HEK293 (cell line): ENCODE measurements around the gene WBP1.

ENCODE experiments used
- CTCF ChIA-PET: fragments of 350-600 bp; formaldehyde crosslinking; extraction: SDS; loops from one replicate; lab custom pipeline; 2021; ENCODE audit warnings: antibody characterized with exemption; lab: Yijun Ruan, JAX
- POLR2A ChIA-PET: fragments of 300-600 bp; formaldehyde crosslinking; extraction: SDS; loops from one replicate; lab custom pipeline; 2020; ENCODE audit warnings: antibody characterized with exemption, inconsistent platforms; lab: Yijun Ruan, JAX
- H3K27ac ChIP-seq: fragments of 200-500 bp; sonication (Bioruptor generic); 2 replicates; pipeline ENCODE4 v1.5.1; 2014; ENCODE audit warnings: low read depth, low read length, control low read depth, inconsistent platforms; ENCODE audit errors: extremely low read depth
- H3K36me3 ChIP-seq, 2 experiments: fragments of 200-500 bp in 1 of 2; sonication (Bioruptor generic) in 1 of 2; 1 replicate in 1 of 2; 2 replicates in 1 of 2; pipeline ENCODE4 v1.5.1; 2014 to 2017; ENCODE audit warnings: inconsistent platforms in 2 of 2, low read length in 2 of 2; ENCODE audit not compliant: control insufficient read depth in 2 of 2, insufficient read depth in 1 of 2
- H3K4me1 ChIP-seq: fragments of 200-500 bp; sonication (Bioruptor generic); 2 replicates; pipeline ENCODE4 v1.5.1; 2014; ENCODE audit warnings: mild to moderate bottlenecking, low read length, inconsistent platforms; ENCODE audit not compliant: control insufficient read depth, insufficient read depth
- H3K4me3 ChIP-seq: 2 replicates; pipeline ENCODE4 v1.5.1; 2011; ENCODE audit warnings: low read depth, mild to moderate bottlenecking, control low read depth, low read length, moderate library complexity
- H3K9me3 ChIP-seq: fragments of 200-500 bp; sonication (Bioruptor generic); 2 replicates; pipeline ENCODE4 v1.5.1; 2014; ENCODE audit warnings: low read depth, low read length, inconsistent platforms; ENCODE audit not compliant: control insufficient read depth, insufficient read depth
- BCL11A ChIP-seq: fragments of 450-650 bp; formaldehyde crosslinking; IDR thresholded peaks from 2 replicates; pipeline ENCODE4 v1.5.1; 2016; ENCODE audit warnings: low read depth, missing biosample characterization, missing genetic modification characterization
- GLIS2 ChIP-seq: fragments of 450-650 bp; formaldehyde crosslinking; IDR thresholded peaks from 2 replicates; pipeline ENCODE4 v1.5.1; 2016; ENCODE audit warnings: missing biosample characterization, missing genetic modification characterization
- MZF1 ChIP-seq: fragments of 450-650 bp; formaldehyde crosslinking; IDR thresholded peaks from 2 replicates; pipeline ENCODE4 v1.5.1; 2017; ENCODE audit warnings: missing biosample characterization, missing genetic modification characterization, borderline replicate concordance
- SALL2 ChIP-seq: fragments of 450-650 bp; formaldehyde crosslinking; IDR thresholded peaks from 2 replicates; pipeline ENCODE4 v1.5.0; 2017; ENCODE audit warnings: missing biosample characterization, mild to moderate bottlenecking, missing genetic modification characterization, borderline replicate concordance
- SETDB1 ChIP-seq: IDR thresholded peaks from one replicate; pipeline ENCODE4 v1.6.1; 2017; ENCODE audit warnings: mild to moderate bottlenecking, low read length, moderate library complexity, mixed read lengths; ENCODE audit not compliant: insufficient read length
- WT1 ChIP-seq: fragments of 450-650 bp; formaldehyde crosslinking; IDR thresholded peaks from 2 replicates; pipeline ENCODE4 v1.5.1; 2016; ENCODE audit warnings: missing biosample characterization, missing genetic modification characterization
- YY1 ChIP-seq: fragments of 450-650 bp; formaldehyde crosslinking; IDR thresholded peaks from 2 replicates; pipeline ENCODE4 v1.5.1; 2018; ENCODE audit warnings: missing biosample characterization, missing genetic modification characterization
- ZBTB1 ChIP-seq: fragments of 450-650 bp; formaldehyde crosslinking; IDR thresholded peaks from 2 replicates; pipeline ENCODE4 v1.5.1; 2016; ENCODE audit warnings: missing biosample characterization, missing genetic modification characterization
- ZBTB20 ChIP-seq: fragments of 450-650 bp; formaldehyde crosslinking; IDR thresholded peaks from 2 replicates; pipeline ENCODE4 v1.5.1; 2016; ENCODE audit warnings: missing biosample characterization, missing genetic modification characterization
- ZNF146 ChIP-seq: fragments of 450-650 bp; formaldehyde crosslinking; IDR thresholded peaks from 2 replicates; pipeline ENCODE4 v1.5.1; 2016; ENCODE audit warnings: missing biosample characterization, missing genetic modification characterization
- ZNF221 ChIP-seq: fragments of 450-650 bp; formaldehyde crosslinking; IDR thresholded peaks from 2 replicates; pipeline ENCODE4 v1.5.1; 2017; ENCODE audit warnings: missing biosample characterization, missing genetic modification characterization, borderline replicate concordance
- ZNF274 ChIP-seq, 2 experiments: fragments of 200-500 bp in 1 of 2; fragments of 450-650 bp in 1 of 2; sonication (Bioruptor generic) in 1 of 2; formaldehyde crosslinking in 1 of 2; IDR thresholded peaks; 2 replicates each; pipeline versions ENCODE4 v1.5.1 to v1.6.1; 2014 to 2016; ENCODE audit warnings: borderline replicate concordance in 1 of 2, inconsistent platforms in 1 of 2, low read length in 1 of 2, missing biosample characterization in 1 of 2, missing genetic modification characterization in 1 of 2
- ZNF354C ChIP-seq: fragments of 450-650 bp; formaldehyde crosslinking; IDR thresholded peaks from 2 replicates; pipeline ENCODE4 v1.5.1; 2016; ENCODE audit warnings: missing biosample characterization, missing genetic modification characterization, low read depth, borderline replicate concordance
- ZNF501 ChIP-seq: fragments of 450-650 bp; formaldehyde crosslinking; IDR thresholded peaks from 2 replicates; pipeline ENCODE4 v1.5.1; 2016; ENCODE audit warnings: missing biosample characterization, missing genetic modification characterization
- ZNF560 ChIP-seq: fragments of 450-650 bp; formaldehyde crosslinking; IDR thresholded peaks from 2 replicates; pipeline ENCODE4 v1.5.1; 2017; ENCODE audit warnings: missing biosample characterization, missing genetic modification characterization, borderline replicate concordance
- ZNF571 ChIP-seq: fragments of 450-650 bp; formaldehyde crosslinking; IDR thresholded peaks from 2 replicates; pipeline ENCODE4 v1.5.0; 2017; ENCODE audit warnings: missing biosample characterization, missing genetic modification characterization
- ZNF843 ChIP-seq: fragments of 450-650 bp; formaldehyde crosslinking; IDR thresholded peaks from 2 replicates; pipeline ENCODE4 v1.5.1; 2016; ENCODE audit warnings: missing biosample characterization, missing genetic modification characterization
- TF ChIP-seq, protein P1 (sequence below): fragments of 450-650 bp; formaldehyde crosslinking; IDR thresholded peaks from 2 replicates; pipeline ENCODE4 v1.5.1; 2016; ENCODE audit warnings: missing biosample characterization, missing genetic modification characterization
- TF ChIP-seq, protein P2 (sequence below): fragments of 450-650 bp; formaldehyde crosslinking; IDR thresholded peaks from 2 replicates; pipeline ENCODE4 v1.5.1; 2016; ENCODE audit warnings: missing biosample characterization, missing genetic modification characterization
- TF ChIP-seq, protein P3 (sequence below): fragments of 450-650 bp; formaldehyde crosslinking; IDR thresholded peaks from 2 replicates; pipeline ENCODE4 v1.5.1; 2016; ENCODE audit warnings: missing biosample characterization, missing genetic modification characterization
- TF ChIP-seq, protein P4 (sequence below): fragments of 450-650 bp; formaldehyde crosslinking; IDR thresholded peaks from 2 replicates; pipeline ENCODE4 v1.5.1; 2017; ENCODE audit warnings: missing biosample characterization, missing genetic modification characterization

The WBP1 gene

DNA sequence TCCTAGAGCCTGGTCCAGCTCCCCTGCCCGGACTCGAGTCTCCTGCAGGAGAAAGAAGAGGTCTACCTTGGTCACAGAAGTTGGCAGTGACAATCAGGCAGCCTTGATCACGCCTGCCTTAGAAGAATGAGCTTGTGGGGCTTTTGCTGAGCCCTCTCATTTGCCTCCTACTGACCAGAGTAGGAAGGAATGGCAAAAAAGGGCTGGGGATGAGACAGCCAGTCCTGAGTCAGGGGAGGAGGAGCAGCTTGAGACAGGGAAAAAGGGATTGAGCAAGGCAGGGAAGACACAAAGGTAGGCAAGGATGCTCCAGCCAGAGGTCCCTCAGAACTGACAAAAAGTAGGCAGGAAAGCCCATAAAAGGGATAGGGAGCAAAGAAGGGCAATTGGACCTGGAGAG lies 30.7 kb upstream of the WBP1 start (continued):
- no peak for TF ChIP-seq ZNF354C

DNA sequence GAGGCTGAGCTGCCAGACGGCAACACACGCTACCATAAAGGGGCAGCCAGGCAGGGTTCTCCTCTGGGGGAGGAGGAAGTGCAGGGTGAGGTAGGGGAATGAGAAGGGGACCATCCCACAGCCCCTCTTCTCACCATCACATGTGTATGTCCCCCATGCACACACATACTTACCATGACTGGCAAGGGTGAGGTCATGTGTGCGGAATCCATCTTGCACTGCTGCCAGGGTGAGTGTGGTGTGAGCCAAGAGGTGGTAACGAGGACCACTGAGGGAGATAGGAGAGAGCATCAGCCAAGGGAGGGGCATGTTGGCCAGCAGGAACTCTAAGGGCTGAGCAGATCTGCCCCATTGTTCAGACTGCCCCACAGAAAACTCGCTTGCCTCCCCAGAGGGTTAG lies 29.6 kb upstream of the WBP1 start:
- Histone ChIP-seq H3K9me3 (no peaks in the 10 kb centered on the region), H3K36me3 (peaks cover 16 to 90% of the 10 kb centered on the region in 2 experiments; a peak in 2 of 3 replicates), H3K27ac (no peak overlapping the region), H3K4me3 (no peak overlapping the region), H3K4me1 (no peaks in the 10 kb centered on the region)
- POLR2A ChIA-PET, result interaction anchor here (1.0 to 1.4 kb wide), 3 partner anchors 12 to 37 kb away, joined by 3 to 4 read pairs (median 4); no protein-coding TSS in a partner anchor
- CTCF ChIA-PET, result no interaction called here
- TF ChIP-seq MZF1, result no peak
- TF ChIP-seq, protein P1, sequence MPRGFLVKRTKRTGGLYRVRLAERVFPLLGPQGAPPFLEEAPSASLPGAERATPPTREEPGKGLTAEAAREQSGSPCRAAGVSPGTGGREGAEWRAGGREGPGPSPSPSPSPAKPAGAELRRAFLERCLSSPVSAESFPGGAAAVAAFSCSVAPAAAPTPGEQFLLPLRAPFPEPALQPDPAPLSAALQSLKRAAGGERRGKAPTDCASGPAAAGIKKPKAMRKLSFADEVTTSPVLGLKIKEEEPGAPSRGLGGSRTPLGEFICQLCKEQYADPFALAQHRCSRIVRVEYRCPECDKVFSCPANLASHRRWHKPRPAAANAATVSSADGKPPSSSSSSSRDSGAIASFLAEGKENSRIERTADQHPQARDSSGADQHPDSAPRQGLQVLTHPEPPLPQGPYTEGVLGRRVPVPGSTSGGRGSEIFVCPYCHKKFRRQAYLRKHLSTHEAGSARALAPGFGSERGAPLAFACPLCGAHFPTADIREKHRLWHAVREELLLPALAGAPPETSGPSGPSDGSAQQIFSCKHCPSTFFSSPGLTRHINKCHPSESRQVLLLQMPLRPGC (tag by site-specific recombination), result no peak
- TF ChIP-seq GLIS2 (tag by site-specific recombination), result peak; percentile 5; the same call in 1 of the 2 replicates

DNA sequence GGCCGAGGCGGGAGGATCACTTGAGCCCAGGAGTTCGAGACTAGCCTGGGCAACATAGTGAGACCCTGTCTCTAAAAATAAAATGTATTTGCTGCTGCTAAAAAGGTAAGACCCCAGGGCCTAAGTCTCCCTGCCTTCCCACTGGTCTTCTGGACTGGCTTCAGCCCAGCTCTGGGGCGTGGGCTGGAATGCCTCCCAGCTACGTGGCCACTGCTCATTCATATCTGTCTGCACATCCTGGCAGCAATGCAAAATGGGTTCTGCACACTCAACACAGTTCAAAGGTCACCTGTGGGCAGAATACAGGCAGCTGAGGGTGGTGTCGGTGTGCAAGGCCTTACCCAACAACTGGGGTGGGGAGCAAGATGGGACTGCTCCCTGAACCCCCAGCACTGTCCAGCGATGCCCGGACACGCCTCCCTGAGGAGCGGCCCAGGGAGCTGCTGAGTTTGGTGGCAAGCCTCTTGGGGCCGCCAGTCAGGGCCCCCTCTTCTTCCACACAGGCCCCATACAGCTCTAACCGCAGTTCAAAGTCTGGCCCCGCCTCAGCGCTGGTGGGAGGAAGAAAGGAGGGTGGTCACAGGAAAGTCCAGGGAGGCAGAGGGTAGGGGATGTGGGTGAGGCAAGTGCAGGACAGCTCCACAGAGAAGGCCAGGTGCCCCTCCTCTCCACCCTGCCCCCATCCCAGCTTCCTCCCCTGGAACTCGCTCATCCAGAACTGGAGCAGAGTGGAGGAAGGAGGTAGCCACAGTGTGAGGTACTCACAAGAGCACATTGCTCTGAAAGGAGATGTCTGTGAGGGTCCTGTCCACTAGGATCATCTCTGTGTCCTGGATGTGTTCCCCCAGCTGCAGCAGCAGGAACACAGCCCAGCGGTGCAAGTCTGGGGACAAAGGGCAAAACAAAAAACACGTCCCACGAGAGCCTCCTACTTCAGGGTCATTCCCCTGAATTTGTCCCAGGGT lies 28.5 kb upstream of the WBP1 start:
- Histone ChIP-seq H3K4me3 (no peak overlapping the region), H3K9me3 (no peaks in the 10 kb centered on the region), H3K36me3 (peaks cover 16 to 81% of the 10 kb centered on the region in 2 experiments; a peak in 2 of 3 replicates), H3K4me1 (no peaks in the 10 kb centered on the region), H3K27ac (no peak overlapping the region)
- TF ChIP-seq WT1 (tag by site-specific recombination), result no peak
- no peak for TF ChIP-seq SETDB1
- no peak for TF ChIP-seq BCL11A (tag by site-specific recombination)
- no peak for TF ChIP-seq ZNF501 (tag by site-specific recombination)
- TF ChIP-seq ZBTB20 (tag by site-specific recombination), result no peak
- no peak for TF ChIP-seq ZBTB1 (tag by site-specific recombination)
- TF ChIP-seq ZNF843 (tag by site-specific recombination), result no peak
- TF ChIP-seq ZNF560, result no peak
- no peak for TF ChIP-seq ZNF221 (tag by site-specific recombination)
- TF ChIP-seq, protein P2, sequence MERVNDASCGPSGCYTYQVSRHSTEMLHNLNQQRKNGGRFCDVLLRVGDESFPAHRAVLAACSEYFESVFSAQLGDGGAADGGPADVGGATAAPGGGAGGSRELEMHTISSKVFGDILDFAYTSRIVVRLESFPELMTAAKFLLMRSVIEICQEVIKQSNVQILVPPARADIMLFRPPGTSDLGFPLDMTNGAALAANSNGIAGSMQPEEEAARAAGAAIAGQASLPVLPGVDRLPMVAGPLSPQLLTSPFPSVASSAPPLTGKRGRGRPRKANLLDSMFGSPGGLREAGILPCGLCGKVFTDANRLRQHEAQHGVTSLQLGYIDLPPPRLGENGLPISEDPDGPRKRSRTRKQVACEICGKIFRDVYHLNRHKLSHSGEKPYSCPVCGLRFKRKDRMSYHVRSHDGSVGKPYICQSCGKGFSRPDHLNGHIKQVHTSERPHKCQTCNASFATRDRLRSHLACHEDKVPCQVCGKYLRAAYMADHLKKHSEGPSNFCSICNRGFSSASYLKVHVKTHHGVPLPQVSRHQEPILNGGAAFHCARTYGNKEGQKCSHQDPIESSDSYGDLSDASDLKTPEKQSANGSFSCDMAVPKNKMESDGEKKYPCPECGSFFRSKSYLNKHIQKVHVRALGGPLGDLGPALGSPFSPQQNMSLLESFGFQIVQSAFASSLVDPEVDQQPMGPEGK (tag by site-specific recombination), result no peak
- no peak for TF ChIP-seq ZNF274 (IDR thresholded peaks at IDR 0.05; ENCODE audit: low read length)
- TF ChIP-seq ZNF274 (tag by site-specific recombination; IDR thresholded peaks at IDR 0.05; ENCODE audit: borderline replicate concordance), result no peak
- no peak for TF ChIP-seq YY1
- TF ChIP-seq, protein P3, sequence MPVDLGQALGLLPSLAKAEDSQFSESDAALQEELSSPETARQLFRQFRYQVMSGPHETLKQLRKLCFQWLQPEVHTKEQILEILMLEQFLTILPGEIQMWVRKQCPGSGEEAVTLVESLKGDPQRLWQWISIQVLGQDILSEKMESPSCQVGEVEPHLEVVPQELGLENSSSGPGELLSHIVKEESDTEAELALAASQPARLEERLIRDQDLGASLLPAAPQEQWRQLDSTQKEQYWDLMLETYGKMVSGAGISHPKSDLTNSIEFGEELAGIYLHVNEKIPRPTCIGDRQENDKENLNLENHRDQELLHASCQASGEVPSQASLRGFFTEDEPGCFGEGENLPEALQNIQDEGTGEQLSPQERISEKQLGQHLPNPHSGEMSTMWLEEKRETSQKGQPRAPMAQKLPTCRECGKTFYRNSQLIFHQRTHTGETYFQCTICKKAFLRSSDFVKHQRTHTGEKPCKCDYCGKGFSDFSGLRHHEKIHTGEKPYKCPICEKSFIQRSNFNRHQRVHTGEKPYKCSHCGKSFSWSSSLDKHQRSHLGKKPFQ (tag by site-specific recombination), result no peak
- no peak for TF ChIP-seq ZNF146
- TF ChIP-seq, protein P4, sequence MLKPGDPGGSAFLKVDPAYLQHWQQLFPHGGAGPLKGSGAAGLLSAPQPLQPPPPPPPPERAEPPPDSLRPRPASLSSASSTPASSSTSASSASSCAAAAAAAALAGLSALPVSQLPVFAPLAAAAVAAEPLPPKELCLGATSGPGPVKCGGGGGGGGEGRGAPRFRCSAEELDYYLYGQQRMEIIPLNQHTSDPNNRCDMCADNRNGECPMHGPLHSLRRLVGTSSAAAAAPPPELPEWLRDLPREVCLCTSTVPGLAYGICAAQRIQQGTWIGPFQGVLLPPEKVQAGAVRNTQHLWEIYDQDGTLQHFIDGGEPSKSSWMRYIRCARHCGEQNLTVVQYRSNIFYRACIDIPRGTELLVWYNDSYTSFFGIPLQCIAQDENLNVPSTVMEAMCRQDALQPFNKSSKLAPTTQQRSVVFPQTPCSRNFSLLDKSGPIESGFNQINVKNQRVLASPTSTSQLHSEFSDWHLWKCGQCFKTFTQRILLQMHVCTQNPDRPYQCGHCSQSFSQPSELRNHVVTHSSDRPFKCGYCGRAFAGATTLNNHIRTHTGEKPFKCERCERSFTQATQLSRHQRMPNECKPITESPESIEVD, result no peak
- TF ChIP-seq ZNF571 (tag by site-specific recombination), result no peak
- no peak for TF ChIP-seq SALL2 (tag by site-specific recombination)
- POLR2A ChIA-PET, result interaction anchor here (1.4 to 2.3 kb wide), 2 partner anchors 11 to 25 kb away, joined by 4 to 7 read pairs; partner anchors contain the start of gene INO80B
- CTCF ChIA-PET, result no interaction called here
